HG03457 (cell line): ENCODE measurements around the gene TGFBR3.

ENCODE experiments used
- ATAC-seq: cut with Tn5 transposase; IDR thresholded peaks from one replicate; pipeline ENCODE4 v1.9.1; 2021; ENCODE audit warnings: moderate number of reproducible peaks; ENCODE audit not compliant: unreplicated experiment

Gene TGFBR3

GRCh38 chr1:91741906-91742305 is 144.0 kb downstream of the TGFBR3 start:
- ATAC-seq: no peak

- no peak for ATAC-seq
Observed at GRCh38 chr1:91741301-91741700, 144.7 kb downstream of the TGFBR3 start.

- no peak for ATAC-seq
Observed at GRCh38 chr1:91737650-91738049, 148.3 kb downstream of the TGFBR3 start.

GRCh38 chr1:91736715-91737615 is 149.0 kb downstream of the TGFBR3 start:
- no peak for ATAC-seq

- ATAC-seq: no peak
Observed at GRCh38 chr1:91736146-91736714, 149.7 kb downstream of the TGFBR3 start.

GRCh38 chr1:91735266-91735845 is 150.6 kb downstream of the TGFBR3 start:
- no peak for ATAC-seq

GRCh38 chr1:91734761-91735160 is 151.2 kb downstream of the TGFBR3 start:
- ATAC-seq: no peak

- ATAC-seq: no peak
Observed at GRCh38 chr1:91733108-91733710, 152.7 kb downstream of the TGFBR3 start.

GRCh38 chr1:91732291-91733107 is 153.5 kb downstream of the TGFBR3 start:
- ATAC-seq: no peak

GRCh38 chr1:91731815-91732214 is 154.1 kb downstream of the TGFBR3 start:
- no peak for ATAC-seq

- ATAC-seq: no peak
Observed at GRCh38 chr1:91730801-91731732, 154.9 kb downstream of the TGFBR3 start.

- no peak for ATAC-seq
Observed at GRCh38 chr1:91729621-91730358, 156.2 kb downstream of the TGFBR3 start.

- no peak for ATAC-seq
Observed at GRCh38 chr1:91727763-91728162, 158.2 kb downstream of the TGFBR3 start.

- ATAC-seq: no peak
Observed at GRCh38 chr1:91725989-91726721, 159.8 kb downstream of the TGFBR3 start.

GRCh38 chr1:91725618-91725988 is 160.3 kb downstream of the TGFBR3 start:
- no peak for ATAC-seq

GRCh38 chr1:91724644-91725043 is 161.3 kb downstream of the TGFBR3 start:
- ATAC-seq: no peak

- no peak for ATAC-seq
Observed at GRCh38 chr1:91724231-91724630, 161.7 kb downstream of the TGFBR3 start.

- ATAC-seq: no peak
Observed at GRCh38 chr1:91720044-91720443, 165.9 kb downstream of the TGFBR3 start.
